BJ (cell line): ENCODE data around the gene NEK8. TPM values are rescaled to one million over a fixed set of nuclear protein-coding genes. Genes with fewer than 3 reads are reported as not detected.
"Not testable (repeated sequence)": the region's sequence is repeated elsewhere in the genome, so short reads cannot be mapped to it uniquely, and the experiment has no call there.

Experiments used
- CTCF ChIA-PET: fragments of 350-600 bp; formaldehyde crosslinking; extraction: SDS; loops from one replicate; lab custom pipeline; 2021; ENCODE audit warnings: antibody characterized with exemption, inconsistent platforms; lab: Yijun Ruan, JAX
- POLR2A ChIA-PET: fragments of 300-600 bp; sonication (Branson Sonifier 250); formaldehyde crosslinking; extraction: SDS; loops from one replicate; lab custom pipeline; 2021; ENCODE audit warnings: antibody characterized with exemption; lab: Charles Lee
- DNase-seq: peaks from one replicate; pipeline ENCODE4 v3.0.0-alpha.2; 2011; ENCODE audit warnings: low read depth
- H3K27me3 ChIP-seq: 2 replicates; pipeline ENCODE4 v1.6.0; 2011; ENCODE audit warnings: low read length; ENCODE audit not compliant: control insufficient read depth, insufficient read depth
- H3K36me3 ChIP-seq: 2 replicates; pipeline ENCODE4 v1.5.1; 2011; ENCODE audit warnings: low read length; ENCODE audit not compliant: control insufficient read depth, insufficient read depth
- H3K4me3 ChIP-seq: 2 replicates; pipeline ENCODE4 v1.5.1; 2011; ENCODE audit warnings: low read depth, mild to moderate bottlenecking, control low read depth, low read length
- CTCF ChIP-seq: IDR thresholded peaks from 2 replicates; pipeline ENCODE4 v1.5.1; 2011; ENCODE audit warnings: low read depth, mild to moderate bottlenecking, control low read depth, inconsistent platforms, low read length, moderate library complexity; ENCODE audit not compliant: insufficient read depth
- polyA plus RNA-seq: library from polyadenylated mRNA; depleted of rRNA; stranded (reverse); fragments of >200 nt; gene quantifications from 2 replicates; pipeline ENCODE4 v1.2.3, GENCODE V29; 2011

The NEK8 gene
- polyA plus RNA-seq, 1 experiment, result 5.3 TPM

DNA sequence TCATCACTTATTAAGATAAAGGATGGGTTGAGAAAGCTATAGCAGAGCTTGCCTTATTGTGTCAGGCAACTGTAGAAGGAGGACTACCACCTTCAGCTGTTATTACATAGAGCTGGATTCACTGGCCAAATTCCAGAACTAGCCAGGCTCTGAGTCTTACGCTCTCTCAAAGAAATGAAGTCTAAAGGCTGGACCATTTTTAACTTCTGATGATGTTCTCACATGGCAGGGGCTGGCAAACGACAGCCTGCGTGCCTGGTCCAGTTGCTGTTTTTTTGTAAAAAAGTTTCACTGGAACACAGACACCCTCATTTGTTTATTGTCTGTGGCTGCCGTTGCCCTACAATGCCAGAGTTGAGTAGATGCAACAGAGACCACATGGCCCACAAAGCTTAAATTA is 36.5 kb downstream of the NEK8 start:
- no peak overlapping the region for H3K4me3 ChIP-seq
- H3K27me3 ChIP-seq, result no peaks in the 10 kb centered on the region
- TF ChIP-seq CTCF, result no peak
- POLR2A ChIA-PET, result no interaction called here
- H3K36me3 ChIP-seq, result peaks cover 5% of the 10 kb centered on the region
- no peak for DNase-seq
- CTCF ChIA-PET, result interaction anchor here (0.7 to 7.1 kb wide), 16 partner anchors 9 to 189 kb away, joined by 3 to 95 read pairs (median 12); partner anchors contain the start of genes DHRS13, FLOT2, NEK8 and PHF12

DNA sequence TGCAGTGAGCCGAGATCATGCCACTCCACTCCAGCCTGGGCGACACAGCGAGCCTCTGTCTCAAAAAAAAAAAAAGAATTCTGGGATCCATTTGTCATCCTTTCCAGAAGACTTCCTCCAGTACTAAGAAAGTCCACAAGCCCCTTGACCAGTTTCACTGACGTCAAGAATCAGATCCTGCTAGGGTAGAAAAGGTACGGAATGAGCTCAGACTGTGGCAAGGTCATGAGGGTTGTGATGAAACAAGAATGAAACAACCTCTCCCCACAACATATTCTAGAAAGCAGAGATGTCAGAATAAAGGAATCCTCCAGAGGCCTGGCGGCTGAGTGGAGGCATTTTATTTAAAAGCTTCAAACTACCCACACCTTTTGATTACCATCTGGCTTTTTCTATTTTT is 45.1 kb downstream of the NEK8 start:
- TF ChIP-seq CTCF, result no peak
- DNase-seq, result no peak
- POLR2A ChIA-PET, result no interaction called here
- Histone ChIP-seq H3K4me3 (no peak overlapping the region), H3K27me3 (no peaks in the 10 kb centered on the region), H3K36me3 (peaks cover 1% of the 10 kb centered on the region; the same call in 1 of the 2 replicates)
- CTCF ChIA-PET, result interaction anchor here (0.6 to 5.2 kb wide), 5 partner anchors 9 to 143 kb away, joined by 3 to 38 read pairs (median 3); no protein-coding TSS in a partner anchor

DNA sequence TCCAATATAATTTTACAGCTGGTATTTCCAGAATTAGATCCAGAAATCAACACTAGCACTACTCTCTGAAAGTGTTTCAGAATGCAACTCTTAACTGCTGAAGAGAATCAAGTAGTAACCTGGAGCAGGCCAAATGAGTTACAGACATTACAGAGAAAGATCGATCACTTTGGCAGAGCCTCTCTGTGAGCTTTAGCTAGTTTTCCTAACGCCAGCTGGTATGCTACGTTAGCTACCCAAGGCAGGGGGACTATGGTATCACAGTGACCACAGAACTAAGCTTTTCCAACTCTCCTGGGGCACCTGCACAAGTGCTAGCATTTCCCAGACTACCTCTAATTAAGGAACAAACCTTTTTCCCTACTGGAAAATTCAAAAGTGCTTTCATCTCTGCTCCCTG is 45.6 kb downstream of the NEK8 start:
- Histone ChIP-seq H3K4me3 (no peak overlapping the region), H3K36me3 (peaks cover 1% of the 10 kb centered on the region; the same call in 1 of the 2 replicates), H3K27me3 (no peaks in the 10 kb centered on the region)
- ChIA-PET CTCF (interaction anchor here (0.6 to 5.2 kb wide), 9 partner anchors 10 to 143 kb away, joined by 3 to 38 read pairs (median 3); partner anchors contain the start of gene NEK8), POLR2A (no interaction called here)
- no peak for TF ChIP-seq CTCF
- no peak for DNase-seq

DNA sequence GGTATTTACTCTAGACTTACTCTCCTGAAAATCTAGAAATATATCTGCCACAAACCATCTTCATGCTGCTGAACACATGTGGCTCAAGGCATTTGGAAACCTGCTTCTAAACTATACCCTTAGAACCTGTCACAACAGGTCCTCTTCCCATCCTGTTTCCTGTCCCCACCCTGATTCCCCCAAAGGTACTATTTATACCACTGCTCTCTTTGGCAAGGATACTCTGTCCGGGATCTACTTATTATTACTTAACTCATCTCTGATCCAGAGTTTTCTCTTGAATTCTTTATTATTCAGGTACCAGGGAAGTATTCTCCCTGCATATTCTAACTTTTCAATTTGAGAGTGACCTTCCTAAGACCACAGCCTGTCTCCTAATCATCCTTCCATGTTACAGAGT is 48.6 kb downstream of the NEK8 start:
- Histone ChIP-seq H3K36me3 (peaks cover 1% of the 10 kb centered on the region; the same call in 1 of the 2 replicates), H3K4me3 (no peak overlapping the region), H3K27me3 (no peaks in the 10 kb centered on the region)
- ChIA-PET CTCF (interaction anchor here (1.0 kb wide), 1 partner anchor 176 kb away, joined by 3 read pairs; no protein-coding TSS in a partner anchor), POLR2A (no interaction called here)
- no peak for DNase-seq
- no peak for TF ChIP-seq CTCF

GRCh38 chr17:28779601-28780000 is 51.0 kb downstream of the NEK8 start:
- POLR2A ChIA-PET, H3K36me3 ChIP-seq, H3K27me3 ChIP-seq, H3K4me3 ChIP-seq, CTCF ChIA-PET, DNase-seq: not testable (repeated sequence)

DNA sequence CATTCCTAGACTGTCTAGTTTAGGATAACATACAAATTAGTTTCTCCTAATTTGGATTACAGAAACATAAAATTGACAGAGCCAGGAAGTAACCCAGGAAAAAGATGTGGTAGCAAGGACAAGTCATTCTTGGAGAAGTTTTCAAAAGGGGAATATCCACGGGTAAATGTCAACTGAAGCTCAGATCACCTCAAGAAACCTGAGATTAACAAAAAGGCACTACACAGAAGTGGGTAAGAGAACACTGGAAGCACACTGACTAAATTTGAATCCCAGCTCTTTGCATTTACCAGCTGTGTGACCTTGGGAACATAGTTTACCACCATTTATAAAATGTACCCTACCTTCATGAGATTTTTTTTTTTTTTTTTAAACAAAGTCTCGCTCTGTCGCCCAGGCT is 54.6 kb downstream of the NEK8 start:
- no peaks in the 10 kb centered on the region for H3K27me3 ChIP-seq
- H3K36me3 ChIP-seq, result no peaks in the 10 kb centered on the region
- ChIA-PET CTCF (no interaction called here), POLR2A (no interaction called here)
- no peak overlapping the region for H3K4me3 ChIP-seq
- DNase-seq, result no peak
- TF ChIP-seq CTCF, result no peak
